ENCODE data around the gene COLEC12. TPM values are rescaled to one million over a fixed set of nuclear protein-coding genes. Genes with fewer than 3 reads are reported as not detected.

COLEC12 gene
- polyA plus RNA-seq, 4 donors: 0.22 to 5.4 (median 2.0) TPM

DNA sequence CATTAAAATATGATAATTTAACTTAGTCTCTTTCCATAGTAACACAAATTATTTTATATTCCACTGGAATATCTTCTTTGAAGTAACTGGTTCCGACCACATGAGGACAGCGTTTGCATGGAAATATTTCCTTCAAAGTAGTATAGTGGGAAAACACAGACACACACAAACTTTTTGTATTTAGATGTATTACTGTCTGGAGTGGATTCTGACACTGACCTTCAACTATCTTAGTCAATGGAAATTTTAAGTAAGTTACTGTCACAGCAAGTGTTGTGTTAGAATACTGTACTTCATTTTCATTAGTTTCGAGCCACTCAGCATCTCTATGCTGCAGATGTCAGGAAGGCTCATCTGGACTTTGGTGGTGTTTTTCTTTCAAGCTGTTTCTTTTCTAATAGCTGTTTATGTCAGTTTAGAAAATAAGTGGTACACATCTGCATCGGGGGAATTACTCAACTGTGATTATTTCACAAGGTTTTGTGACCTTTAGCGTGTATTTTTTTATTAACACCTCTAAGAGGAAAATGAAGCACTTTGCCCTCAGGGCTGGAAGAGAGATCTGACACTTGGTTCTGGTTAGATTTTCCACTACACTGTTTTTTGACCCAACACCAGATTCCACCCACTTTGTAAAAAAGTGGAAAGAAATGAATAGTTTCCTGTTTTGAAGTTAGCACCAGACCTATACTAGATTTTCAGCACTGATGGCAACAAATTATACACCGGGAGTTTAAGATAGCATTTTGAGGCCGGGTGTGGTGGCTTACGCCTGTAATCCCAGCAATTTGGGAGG lies 213.8 kb downstream of the COLEC12 start:
- WGBS, 3 donors: 35 to 55% (median 36%) methylated on average over 8 of the region's 8 CpGs
- FAIRE-seq: no peak
- Histone ChIP-seq H3K36me3 (ENCODE audit: control insufficient read depth in 3 of 3, insufficient read depth in 2 of 3, low read depth in 1 of 3, low read length in 3 of 3) (no peaks in the 10 kb centered on the region), H3K9me3 (ENCODE audit: control insufficient read depth in 2 of 2, insufficient read depth in 1 of 2, low read depth in 1 of 2, low read length in 1 of 2) (no peaks in the 10 kb centered on the region), H3K27me3 (ENCODE audit: control insufficient read depth in 3 of 3, insufficient read depth in 3 of 3, low read length in 3 of 3) (no peaks in the 10 kb centered on the region), H3K27ac (ENCODE audit: low read depth in 1 of 3, low read length in 2 of 3) (no peak overlapping the region), H3K4me1 (ENCODE audit: control insufficient read depth in 3 of 3, insufficient read depth in 2 of 3, low read depth in 1 of 3, low read length in 2 of 3) (no peaks in the 10 kb centered on the region), H3K4me3 (ENCODE audit: low read depth in 1 of 3, low read length in 3 of 3) (no peak overlapping the region)
- peak in 1 of 2 donors; percentile 25 for DNase-seq

DNA sequence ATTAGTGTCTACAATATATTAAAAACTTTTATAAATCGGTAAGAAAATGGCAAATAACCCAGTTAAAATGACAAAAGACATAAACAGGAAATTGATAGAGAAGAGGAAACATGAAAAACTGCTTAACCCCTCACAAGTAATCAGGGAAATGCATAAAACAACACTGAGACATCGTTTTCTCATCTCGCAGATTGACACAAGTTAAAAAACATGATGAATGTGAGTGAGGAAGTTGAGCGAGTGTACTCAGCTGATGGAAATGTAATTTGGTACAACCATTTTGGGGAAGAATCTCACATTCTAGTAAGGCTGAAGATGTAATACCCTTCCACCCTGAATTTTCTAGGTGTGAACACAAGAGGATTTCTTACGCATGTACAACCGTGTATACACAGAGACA lies 214.7 kb downstream of the COLEC12 start:
- Histone ChIP-seq H3K27ac (ENCODE audit: low read depth in 1 of 3, low read length in 2 of 3) (no peak overlapping the region), H3K9me3 (ENCODE audit: control insufficient read depth in 2 of 2, insufficient read depth in 1 of 2, low read depth in 1 of 2, low read length in 1 of 2) (no peaks in the 10 kb centered on the region), H3K4me1 (ENCODE audit: control insufficient read depth in 3 of 3, insufficient read depth in 2 of 3, low read depth in 1 of 3, low read length in 2 of 3) (no peaks in the 10 kb centered on the region), H3K27me3 (ENCODE audit: control insufficient read depth in 3 of 3, insufficient read depth in 3 of 3, low read length in 3 of 3) (no peaks in the 10 kb centered on the region), H3K36me3 (ENCODE audit: control insufficient read depth in 3 of 3, insufficient read depth in 2 of 3, low read depth in 1 of 3, low read length in 3 of 3) (no peaks in the 10 kb centered on the region), H3K4me3 (ENCODE audit: low read depth in 1 of 3, low read length in 3 of 3) (no peak overlapping the region)
- WGBS, 3 donors: 70 to 77% (median 70%) methylated on average over 6 of the region's 6 CpGs
- FAIRE-seq (no peak), DNase-seq (no peak)

DNA sequence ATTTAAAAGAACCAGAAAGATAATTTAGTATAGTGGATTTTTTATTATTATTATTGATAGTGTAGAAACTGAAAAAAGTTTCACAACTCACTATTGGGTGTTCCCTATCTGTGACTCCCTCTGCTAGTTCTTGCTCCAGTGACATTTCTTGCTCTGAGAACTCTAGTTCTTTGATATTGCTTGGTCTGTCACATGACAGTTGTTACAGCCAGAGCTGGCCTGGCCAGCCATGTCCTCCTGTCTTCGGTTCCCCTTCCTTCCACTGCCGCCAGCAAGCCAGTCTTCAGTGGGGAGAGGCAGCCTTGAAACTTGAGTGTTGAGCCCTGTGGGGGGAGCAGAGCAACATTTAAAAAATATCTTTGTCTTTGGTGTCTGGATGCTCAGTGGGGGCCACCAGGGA lies 225.0 kb downstream of the COLEC12 start:
- peaks cover 0 to 8% of the 10 kb centered on the region in 2 donors for H3K9me3 ChIP-seq (ENCODE audit: control insufficient read depth in 2 of 2, insufficient read depth in 1 of 2, low read depth in 1 of 2, low read length in 1 of 2)
- H3K27me3 ChIP-seq (ENCODE audit: control insufficient read depth in 3 of 3, insufficient read depth in 3 of 3, low read length in 3 of 3): no peaks in the 10 kb centered on the region
- FAIRE-seq: no peak
- 90 to 94% (median 90%) methylated on average over 2 of the region's 2 CpGs for WGBS, 3 donors
- no peaks in the 10 kb centered on the region for H3K36me3 ChIP-seq (ENCODE audit: control insufficient read depth in 3 of 3, insufficient read depth in 2 of 3, low read depth in 1 of 3, low read length in 3 of 3)
- no peak overlapping the region for H3K27ac ChIP-seq (ENCODE audit: low read depth in 1 of 3, low read length in 2 of 3)
- DNase-seq: no peak
- no peaks in the 10 kb centered on the region for H3K4me1 ChIP-seq (ENCODE audit: control insufficient read depth in 3 of 3, insufficient read depth in 2 of 3, low read depth in 1 of 3, low read length in 2 of 3)
- no peak overlapping the region for H3K4me3 ChIP-seq (ENCODE audit: low read depth in 1 of 3, low read length in 3 of 3)

- Histone ChIP-seq H3K27me3 (ENCODE audit: control insufficient read depth in 3 of 3, insufficient read depth in 3 of 3, low read length in 3 of 3) (no peaks in the 10 kb centered on the region), H3K4me3 (ENCODE audit: low read depth in 1 of 3, low read length in 3 of 3) (no peak overlapping the region), H3K4me1 (ENCODE audit: control insufficient read depth in 3 of 3, insufficient read depth in 2 of 3, low read depth in 1 of 3, low read length in 2 of 3) (peaks cover 0 to 6% (median 2%) of the 10 kb centered on the region in 3 donors), H3K27ac (ENCODE audit: low read depth in 1 of 3, low read length in 2 of 3) (no peak overlapping the region), H3K9me3 (ENCODE audit: control insufficient read depth in 2 of 2, insufficient read depth in 1 of 2, low read depth in 1 of 2, low read length in 1 of 2) (peaks cover 0 to 8% of the 10 kb centered on the region in 2 donors), H3K36me3 (ENCODE audit: control insufficient read depth in 3 of 3, insufficient read depth in 2 of 3, low read depth in 1 of 3, low read length in 3 of 3) (no peaks in the 10 kb centered on the region)
- 77 to 87% (median 85%) methylated on average over 8 of the region's 8 CpGs for WGBS, 3 donors
- FAIRE-seq (no peak), DNase-seq (no peak)
Measured at GRCh38 chr18:274313-274712, 226.2 kb downstream of the COLEC12 start.

DNA sequence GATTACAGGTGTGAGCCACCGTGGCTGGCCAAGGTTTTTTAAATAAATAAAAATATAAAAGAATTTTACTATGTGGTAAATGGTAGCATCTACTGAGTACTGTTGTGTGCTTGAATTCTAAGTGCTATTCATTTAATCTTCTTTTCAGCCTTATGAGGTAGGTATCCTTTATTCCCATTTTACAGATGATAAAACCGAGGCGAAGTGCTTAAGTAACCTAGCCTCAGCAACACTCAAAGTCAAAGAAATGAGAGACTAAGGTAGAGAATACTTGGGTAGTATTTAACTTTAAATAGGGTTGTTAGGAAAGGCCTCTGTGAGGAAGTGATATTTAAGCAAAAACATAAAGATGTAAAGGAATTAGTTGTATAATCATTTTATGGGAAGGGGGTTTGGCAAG lies 227.0 kb downstream of the COLEC12 start:
- H3K36me3 ChIP-seq (ENCODE audit: control insufficient read depth in 3 of 3, insufficient read depth in 2 of 3, low read depth in 1 of 3, low read length in 3 of 3): no peaks in the 10 kb centered on the region
- 92 to 95% (median 93%) methylated on average over 3 of the region's 3 CpGs for WGBS, 3 donors
- DNase-seq: no peak
- H3K27ac ChIP-seq (ENCODE audit: low read depth in 1 of 3, low read length in 2 of 3): no peak overlapping the region
- H3K4me1 ChIP-seq (ENCODE audit: control insufficient read depth in 3 of 3, insufficient read depth in 2 of 3, low read depth in 1 of 3, low read length in 2 of 3): peaks cover 0 to 7% (median 3%) of the 10 kb centered on the region in 3 donors
- peaks cover 0 to 4% of the 10 kb centered on the region in 2 donors for H3K9me3 ChIP-seq (ENCODE audit: control insufficient read depth in 2 of 2, insufficient read depth in 1 of 2, low read depth in 1 of 2, low read length in 1 of 2)
- no peak overlapping the region for H3K4me3 ChIP-seq (ENCODE audit: low read depth in 1 of 3, low read length in 3 of 3)
- FAIRE-seq: no peak
- no peaks in the 10 kb centered on the region for H3K27me3 ChIP-seq (ENCODE audit: control insufficient read depth in 3 of 3, insufficient read depth in 3 of 3, low read length in 3 of 3)

DNA sequence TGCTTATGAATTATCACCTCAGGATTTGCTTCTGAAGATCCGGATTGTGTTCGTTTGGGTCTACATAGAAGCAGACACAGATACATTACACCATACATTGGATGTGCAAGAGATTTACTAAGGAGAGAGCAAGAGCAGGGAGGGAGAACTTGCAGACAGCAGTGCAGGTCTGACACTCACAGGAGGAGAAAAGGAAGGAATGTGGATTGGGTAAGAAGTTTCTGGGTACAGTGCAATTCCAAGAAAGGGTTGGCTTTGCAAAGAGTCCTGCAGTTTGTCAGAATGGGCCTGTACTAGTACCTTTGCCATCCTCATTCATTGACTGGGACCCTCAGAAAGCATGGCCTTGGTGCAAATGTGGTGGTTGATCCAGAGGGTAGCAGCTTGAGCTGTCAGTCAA lies 227.9 kb downstream of the COLEC12 start:
- 91 to 99% (median 94%) methylated on average over 2 of the region's 2 CpGs for WGBS, 3 donors
- Histone ChIP-seq H3K27me3 (ENCODE audit: control insufficient read depth in 3 of 3, insufficient read depth in 3 of 3, low read length in 3 of 3) (no peaks in the 10 kb centered on the region), H3K9me3 (ENCODE audit: control insufficient read depth in 2 of 2, insufficient read depth in 1 of 2, low read depth in 1 of 2, low read length in 1 of 2) (no peaks in the 10 kb centered on the region), H3K27ac (ENCODE audit: low read depth in 1 of 3, low read length in 2 of 3) (no peak overlapping the region), H3K36me3 (ENCODE audit: control insufficient read depth in 3 of 3, insufficient read depth in 2 of 3, low read depth in 1 of 3, low read length in 3 of 3) (no peaks in the 10 kb centered on the region), H3K4me1 (ENCODE audit: control insufficient read depth in 3 of 3, insufficient read depth in 2 of 3, low read depth in 1 of 3, low read length in 2 of 3) (peaks cover 0 to 7% (median 3%) of the 10 kb centered on the region in 3 donors), H3K4me3 (ENCODE audit: low read depth in 1 of 3, low read length in 3 of 3) (no peak overlapping the region)
- DNase-seq (no peak), FAIRE-seq (no peak)

DNA sequence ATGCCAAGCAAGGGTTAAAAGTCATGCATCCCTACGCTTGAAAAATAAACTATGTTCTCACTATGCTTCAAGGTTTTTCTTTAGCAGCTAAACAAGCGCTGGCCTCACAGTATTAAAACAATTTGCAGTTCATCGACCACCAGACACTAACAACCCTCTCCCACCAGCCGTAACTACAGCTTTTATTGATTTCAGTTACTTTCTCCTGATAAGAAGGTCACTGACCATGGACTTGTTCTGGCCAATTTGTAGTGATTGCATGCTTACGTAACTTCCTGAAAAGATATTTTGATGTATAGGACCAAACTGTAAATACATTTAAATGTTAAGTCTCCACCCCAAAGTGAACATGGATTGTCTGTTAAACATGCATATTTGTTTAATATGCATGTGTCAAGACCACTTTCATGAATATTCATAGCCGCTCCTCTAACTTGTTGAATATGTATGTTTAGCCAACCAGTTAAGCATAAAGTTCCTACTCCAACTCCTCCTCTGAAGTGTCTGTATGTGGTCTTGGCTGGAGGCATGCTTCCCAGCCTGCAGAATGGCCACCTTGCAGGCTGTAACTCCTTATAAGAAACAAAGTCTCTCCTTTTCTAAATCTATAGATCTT lies 230.9 kb downstream of the COLEC12 start:
- Histone ChIP-seq H3K4me1 (ENCODE audit: control insufficient read depth in 3 of 3, insufficient read depth in 2 of 3, low read depth in 1 of 3, low read length in 2 of 3) (peaks cover 0 to 10% (median 5%) of the 10 kb centered on the region in 3 donors), H3K4me3 (ENCODE audit: low read depth in 1 of 3, low read length in 3 of 3) (peak overlapping the region in 2 of 3 donors; percentile 83 to 98), H3K27ac (ENCODE audit: low read depth in 1 of 3, low read length in 2 of 3) (no peak overlapping the region), H3K27me3 (ENCODE audit: control insufficient read depth in 3 of 3, insufficient read depth in 3 of 3, low read length in 3 of 3) (no peaks in the 10 kb centered on the region), H3K9me3 (ENCODE audit: control insufficient read depth in 2 of 2, insufficient read depth in 1 of 2, low read depth in 1 of 2, low read length in 1 of 2) (no peaks in the 10 kb centered on the region), H3K36me3 (ENCODE audit: control insufficient read depth in 3 of 3, insufficient read depth in 2 of 3, low read depth in 1 of 3, low read length in 3 of 3) (no peaks in the 10 kb centered on the region)
- WGBS, 3 donors: 47 to 65% (median 54%) methylated on average over 6 of the region's 6 CpGs
- DNase-seq: peak in 1 of 2 donors; percentile 32
- FAIRE-seq: no peak

GRCh38 chr18:267688-268552 lies 232.6 kb downstream of the COLEC12 start, which contains the start of gene THOC1:
Gene THOC1, minus strand, starts transcription at chr18:268047. Its CDS starts 28 bp downstream, at chr18:268019.
- WGBS, 3 donors: 0 to 1% (median 1%) methylated on average over 68 to 69 of the region's 69 CpGs
- FAIRE-seq: no peak
- Histone ChIP-seq H3K36me3 (ENCODE audit: control insufficient read depth in 3 of 3, insufficient read depth in 2 of 3, low read depth in 1 of 3, low read length in 3 of 3) (peaks cover 0 to 3% (median 0%) of the 10 kb centered on the region in 3 donors), H3K4me3 (ENCODE audit: low read depth in 1 of 3, low read length in 3 of 3) (peak within 1 kb of the TSS; percentile 83 to 98 (median 95)), H3K9me3 (ENCODE audit: control insufficient read depth in 2 of 2, insufficient read depth in 1 of 2, low read depth in 1 of 2, low read length in 1 of 2) (no peaks in the 10 kb centered on the region), H3K4me1 (ENCODE audit: control insufficient read depth in 3 of 3, insufficient read depth in 2 of 3, low read depth in 1 of 3, low read length in 2 of 3) (peaks cover 0 to 10% (median 5%) of the 10 kb centered on the region in 3 donors), H3K27ac (ENCODE audit: low read depth in 1 of 3, low read length in 2 of 3) (peak within 1 kb of the TSS; percentile 69 to 96 (median 95)), H3K27me3 (ENCODE audit: control insufficient read depth in 3 of 3, insufficient read depth in 3 of 3, low read length in 3 of 3) (no peaks in the 10 kb centered on the region)
- peak; percentile 90 to 97 for DNase-seq

Measured in small intestine (tissue), 7 donors.